ENCODE measurements around the gene ZNF211. TPM values are rescaled to one million over a fixed set of nuclear protein-coding genes. Genes with fewer than 3 reads are reported as not detected.

ZNF211 gene
- total RNA-seq (2021), result 8.2 and 10.1 TPM in 2 replicates
- Bru-seq, nascent RNA, result percentile 62 among the genes with signal in this experiment
- percentile 67 among the genes with signal in this experiment for BruChase-seq, experiment 1, labeled RNA remaining after a 2-hour chase
- percentile 55 among the genes with signal in this experiment for BruChase-seq, experiment 2, labeled RNA remaining after a 6-hour chase
- long read RNA-seq, partial matches to known transcripts, result 4 of 12 reads
- long read RNA-seq, other reads (novel, unspliced or antisense), result 2 of 12 reads

GRCh38 chr19:57632987-57633831 is at the start of gene ZNF211:
ZNF211 (plus strand) TSS chr19:57633168; CDS start chr19:57633347, 179 bp downstream.
- no peak for TF ChIP-seq CTCF (conservative IDR thresholded peaks at IDR 0.05; ENCODE audit: low read depth, low read length)
- TF ChIP-seq EZH2 (IDR thresholded peaks at IDR 0.05; ENCODE audit: borderline replicate concordance, low read depth, low read length, poor library complexity, severe bottlenecking), result no peak
- DNase-seq (ENCODE audit: low spot score), result peak; percentile 97
- H3K9me3 ChIP-seq (ENCODE audit: low read depth, low read length, poor library complexity, severe bottlenecking), result peaks cover 23% of the 10 kb centered on the region
- ChIA-PET POLR2A (ENCODE audit: low non-redundant PET) (no interaction called here), CTCF (no interaction called here)
- H3K4me1 ChIP-seq (ENCODE audit: insufficient read depth, low read length, poor library complexity, severe bottlenecking), result no peaks in the 10 kb centered on the region
- H3K27ac ChIP-seq (ENCODE audit: low read depth, low read length, poor library complexity, severe bottlenecking), result no peak within 1 kb of the TSS
- peak within 1 kb of the TSS; percentile 86 for H3K4me3 ChIP-seq (ENCODE audit: low read depth, low read length, poor library complexity, severe bottlenecking)
- H3K36me3 ChIP-seq (ENCODE audit: insufficient read depth, low read length, poor library complexity, severe bottlenecking), result peaks cover 5% of the 10 kb centered on the region
- no peaks in the 10 kb centered on the region for H3K27me3 ChIP-seq (replicated peaks; ENCODE audit: insufficient read depth, low read depth, low read length, poor library complexity)
- BruUV-seq (replicated peaks), result no TSS peak
- intact Hi-C loops (cut with micrococcal nuclease; ENCODE audit: unreplicated experiment), result no loop called here

GRCh38 chr19:57583521-57584416 is 49.2 kb upstream of the ZNF211 start, which contains the start of gene ZIK1:
ZIK1 (plus strand) TSS chr19:57584145; CDS start chr19:57584357, 212 bp downstream.
- CTCF ChIA-PET, result no interaction called here
- POLR2A ChIA-PET (ENCODE audit: low non-redundant PET), result no interaction called here
- Histone ChIP-seq H3K9me3 (ENCODE audit: low read depth, low read length, poor library complexity, severe bottlenecking) (peaks cover 49% of the 10 kb centered on the region), H3K4me3 (ENCODE audit: low read depth, low read length, poor library complexity, severe bottlenecking) (peak within 1 kb of the TSS; percentile 62), H3K27me3 (replicated peaks; ENCODE audit: insufficient read depth, low read depth, low read length, poor library complexity) (no peaks in the 10 kb centered on the region), H3K4me1 (ENCODE audit: insufficient read depth, low read length, poor library complexity, severe bottlenecking) (no peaks in the 10 kb centered on the region), H3K27ac (ENCODE audit: low read depth, low read length, poor library complexity, severe bottlenecking) (no peak within 1 kb of the TSS), H3K36me3 (ENCODE audit: insufficient read depth, low read length, poor library complexity, severe bottlenecking) (peaks cover 11% of the 10 kb centered on the region)
- DNase-seq (ENCODE audit: low spot score), result peak; percentile 98
- no TSS peak for BruUV-seq (replicated peaks)
- TF ChIP-seq EZH2 (IDR thresholded peaks at IDR 0.05; ENCODE audit: borderline replicate concordance, low read depth, low read length, poor library complexity, severe bottlenecking), result no peak
- TF ChIP-seq CTCF (conservative IDR thresholded peaks at IDR 0.05; ENCODE audit: low read depth, low read length), result peak; percentile 33
- intact Hi-C loops (cut with micrococcal nuclease; ENCODE audit: unreplicated experiment), result no loop called here

- ChIA-PET POLR2A (ENCODE audit: low non-redundant PET) (no interaction called here), CTCF (no interaction called here)
- Histone ChIP-seq H3K36me3 (ENCODE audit: insufficient read depth, low read length, poor library complexity, severe bottlenecking) (peaks cover 45% of the 10 kb centered on the region), H3K4me3 (ENCODE audit: low read depth, low read length, poor library complexity, severe bottlenecking) (no peak overlapping the region), H3K27me3 (replicated peaks; ENCODE audit: insufficient read depth, low read depth, low read length, poor library complexity) (no peaks in the 10 kb centered on the region), H3K9me3 (ENCODE audit: low read depth, low read length, poor library complexity, severe bottlenecking) (peaks cover 76% of the 10 kb centered on the region), H3K27ac (ENCODE audit: low read depth, low read length, poor library complexity, severe bottlenecking) (no peak overlapping the region), H3K4me1 (ENCODE audit: insufficient read depth, low read length, poor library complexity, severe bottlenecking) (no peaks in the 10 kb centered on the region)
- intact Hi-C loops (cut with micrococcal nuclease; ENCODE audit: unreplicated experiment), result no loop called here
- no peak for DNase-seq (ENCODE audit: low spot score)
- BruUV-seq (replicated peaks), result no TSS peak
- TF ChIP-seq CTCF (conservative IDR thresholded peaks at IDR 0.05; ENCODE audit: low read depth, low read length) (no peak), EZH2 (IDR thresholded peaks at IDR 0.05; ENCODE audit: borderline replicate concordance, low read depth, low read length, poor library complexity, severe bottlenecking) (no peak)
Measured at GRCh38 chr19:57587529-57587928, 45.4 kb upstream of the ZNF211 start.

Measured in A673 (cell line).